ENCODE data around the gene KMT2E.

Gene KMT2E

DNA sequence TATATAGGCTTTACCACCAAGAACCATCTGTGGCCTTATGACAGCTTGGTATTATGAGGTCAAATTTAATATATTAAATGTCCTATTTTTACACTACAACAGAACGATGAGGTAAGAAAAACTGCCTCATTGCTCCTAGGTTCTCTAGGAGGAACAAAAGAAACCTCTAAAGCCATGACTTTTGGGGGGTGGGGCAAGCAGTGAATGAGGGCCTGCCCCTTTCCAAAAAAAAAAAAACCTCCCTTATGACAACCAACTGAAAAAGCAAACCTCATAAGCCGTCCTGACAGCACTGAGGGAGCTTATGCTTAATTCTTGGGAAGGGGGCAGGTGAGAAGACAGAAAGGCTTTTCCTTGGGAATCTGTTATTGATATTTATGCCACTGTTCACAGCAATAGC lies 116.6 kb downstream of the KMT2E start:
- DNase-seq (ENCODE audit: low read depth): no peak

DNA sequence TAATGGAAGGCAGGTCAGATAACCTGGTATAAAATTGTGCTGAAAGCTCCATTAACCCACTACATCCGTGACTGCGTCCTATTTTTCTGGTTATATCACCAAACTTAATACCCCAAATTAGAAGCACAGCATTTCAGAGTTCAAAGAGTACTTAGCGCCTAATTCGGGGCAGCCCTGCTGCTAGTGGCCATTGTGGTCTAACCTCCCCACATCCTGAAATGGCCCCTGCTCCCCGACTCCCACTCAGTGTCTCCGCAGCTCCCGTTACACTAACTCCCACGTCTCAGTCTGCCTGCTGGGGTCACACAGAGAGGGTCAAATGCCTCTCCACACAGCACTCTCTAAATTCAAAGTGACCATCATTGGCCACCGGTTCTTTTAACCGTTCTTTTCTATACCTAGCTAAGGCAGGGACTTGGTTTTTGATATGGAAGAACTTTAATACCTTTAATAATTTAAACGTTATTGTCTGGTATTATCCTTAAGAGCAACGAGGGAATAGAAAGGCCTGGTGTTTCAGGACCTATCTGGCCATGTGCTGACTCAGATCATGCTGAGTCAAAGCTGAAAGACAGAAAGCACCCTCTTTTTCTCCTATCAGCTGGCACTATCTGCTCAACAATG lies 117.1 kb downstream of the KMT2E start:
- DNase-seq (ENCODE audit: low read depth): no peak

DNA sequence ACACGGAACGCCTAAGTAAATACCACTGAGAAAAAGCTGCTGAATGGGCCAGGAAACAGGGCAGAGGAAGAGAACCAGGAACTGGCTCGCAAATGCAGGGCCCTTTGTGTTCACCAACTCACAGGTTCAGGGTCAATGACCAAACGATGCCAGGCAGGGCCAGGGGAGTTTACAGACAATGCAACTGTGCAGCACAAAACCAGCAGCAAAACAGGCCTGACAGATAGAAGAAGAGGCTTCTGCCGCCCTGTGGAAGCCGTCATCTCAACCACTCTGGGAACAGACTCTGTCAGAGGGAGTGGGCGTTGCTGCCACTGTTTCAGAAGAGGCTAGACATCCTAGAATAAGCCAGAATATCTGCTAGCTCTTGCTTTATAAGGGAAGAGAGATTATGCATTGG lies 117.9 kb downstream of the KMT2E start:
- no peak for DNase-seq (ENCODE audit: low read depth)

DNA sequence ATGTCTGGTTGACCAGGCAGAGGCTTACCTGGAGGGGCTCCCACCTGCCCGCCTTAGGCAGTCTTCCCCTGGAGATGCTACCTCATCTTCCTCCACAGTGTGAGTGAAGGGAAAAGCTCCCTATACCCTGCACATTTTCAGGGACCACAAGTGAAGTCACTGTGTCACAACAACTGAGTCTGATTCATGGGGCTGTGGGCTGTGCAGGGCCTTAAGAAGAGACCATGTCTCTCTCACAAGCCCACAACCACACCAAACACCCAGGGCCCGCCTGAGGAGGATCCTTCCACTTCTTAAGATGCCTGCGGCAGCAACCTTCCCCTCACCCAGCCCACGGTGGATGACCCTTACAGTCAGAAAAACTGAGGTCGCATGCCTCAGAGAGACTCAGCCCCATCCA lies 118.3 kb downstream of the KMT2E start:
- DNase-seq (ENCODE audit: low read depth): no peak

DNA sequence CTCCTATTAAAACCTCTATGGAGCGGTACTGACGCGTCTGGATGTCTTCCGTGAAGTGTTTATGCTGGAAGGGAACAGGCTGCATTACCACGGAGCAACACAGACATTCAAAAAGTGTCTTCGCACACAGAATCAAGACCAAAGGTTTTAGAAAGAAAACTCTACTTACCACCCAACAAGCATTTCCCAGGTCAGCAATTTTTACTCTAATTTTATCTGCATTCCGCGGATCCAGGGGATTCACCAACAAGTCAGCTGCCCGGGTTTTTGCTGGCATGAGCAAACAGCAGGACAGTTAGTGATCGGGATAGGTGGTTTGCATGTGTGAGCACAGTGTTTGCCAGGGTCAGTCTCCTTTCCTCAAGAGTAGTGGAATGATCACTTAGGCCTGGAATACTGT lies 118.8 kb downstream of the KMT2E start:
- DNase-seq (ENCODE audit: low read depth): no peak

DNA sequence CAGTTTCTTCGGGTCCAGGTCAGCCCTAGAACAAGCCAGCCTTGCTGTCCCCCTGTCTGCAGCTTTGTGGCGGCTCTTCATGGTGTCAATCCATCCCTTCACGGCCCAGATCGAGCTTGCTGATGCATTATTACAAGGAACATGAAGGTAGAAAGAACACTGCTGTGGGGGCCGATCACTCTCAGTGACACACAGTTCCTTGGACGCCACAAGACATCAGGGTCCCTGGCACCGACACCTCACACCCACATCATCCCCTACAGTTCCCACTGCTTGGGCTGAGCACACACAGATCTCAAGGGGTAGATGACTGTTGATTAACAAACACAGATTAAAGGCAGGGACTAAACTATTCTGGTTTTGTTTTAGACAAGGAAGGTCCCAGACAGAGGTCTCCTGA lies 119.4 kb downstream of the KMT2E start:
- DNase-seq (ENCODE audit: low read depth): no peak

DNA sequence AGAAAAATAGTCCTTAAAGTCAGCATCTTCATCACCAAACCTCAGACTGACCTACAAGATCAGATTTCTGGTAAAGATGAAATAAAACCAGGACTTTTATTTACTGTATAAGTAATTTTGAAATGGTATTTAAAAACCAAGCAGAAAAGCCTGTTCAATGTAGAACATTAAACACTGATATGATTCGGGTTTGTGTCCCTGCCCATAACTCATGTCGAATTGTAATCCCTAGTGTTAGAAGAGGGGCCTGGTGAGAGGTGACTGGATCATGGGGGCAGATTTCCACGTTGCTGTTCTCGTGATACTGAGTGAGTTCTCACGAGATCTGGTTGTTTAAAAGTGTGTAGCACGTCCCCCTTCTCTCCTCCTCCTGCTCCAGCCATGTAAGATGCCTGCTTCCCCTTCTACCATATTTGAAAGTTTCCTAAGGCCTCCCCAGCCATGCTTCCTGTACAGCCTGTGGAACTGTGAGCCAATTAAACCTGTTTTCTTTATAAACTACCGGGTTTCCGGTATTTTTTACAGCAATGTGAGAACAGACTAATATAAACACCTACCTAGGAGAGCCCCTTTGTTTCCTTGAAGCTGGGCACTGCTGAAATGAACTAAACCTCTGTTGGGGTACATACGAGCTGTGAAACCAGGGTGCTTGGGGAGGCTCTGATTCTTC lies 120.1 kb downstream of the KMT2E start:
- no peak for DNase-seq (ENCODE audit: low read depth)

DNA sequence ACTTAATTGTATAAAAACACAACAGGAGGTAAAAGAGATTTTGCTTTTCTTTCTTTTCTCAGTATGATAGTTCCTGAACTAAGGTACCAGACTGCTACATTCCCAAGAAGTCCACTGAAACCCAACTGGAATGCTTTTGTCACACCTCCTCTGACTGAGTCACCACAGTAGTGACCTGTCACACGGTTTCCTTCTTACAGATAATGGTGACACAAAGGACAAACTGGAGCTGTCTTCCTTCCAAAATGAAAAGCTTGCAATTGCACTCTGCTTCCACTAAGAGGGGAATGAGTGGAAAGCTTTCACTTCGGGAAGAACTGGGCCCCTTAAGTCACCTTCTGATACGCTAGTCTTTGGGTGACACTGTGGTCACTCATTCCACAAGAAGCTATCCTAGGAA lies 122.2 kb downstream of the KMT2E start:
- no peak for DNase-seq (ENCODE audit: low read depth)

DNA sequence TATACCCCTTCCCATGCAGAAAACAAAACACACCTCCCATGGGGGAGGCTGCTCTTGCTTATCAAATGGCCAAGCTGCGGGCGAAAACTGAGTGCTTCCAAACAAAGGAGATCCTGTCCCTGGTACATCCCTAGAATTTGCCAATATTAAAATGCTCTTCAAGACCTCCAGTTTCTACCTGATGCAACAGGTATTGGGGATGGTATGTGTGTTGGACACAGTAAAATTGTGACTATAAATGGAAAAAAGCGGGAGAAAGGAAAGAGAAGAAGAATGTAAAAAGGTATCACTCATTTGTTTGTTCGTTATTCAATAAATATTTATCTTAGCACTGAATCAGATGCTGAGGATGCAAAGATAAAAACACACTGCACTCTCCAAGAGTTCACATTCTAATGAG lies 123.9 kb downstream of the KMT2E start:
- DNase-seq (ENCODE audit: low read depth): no peak

DNA sequence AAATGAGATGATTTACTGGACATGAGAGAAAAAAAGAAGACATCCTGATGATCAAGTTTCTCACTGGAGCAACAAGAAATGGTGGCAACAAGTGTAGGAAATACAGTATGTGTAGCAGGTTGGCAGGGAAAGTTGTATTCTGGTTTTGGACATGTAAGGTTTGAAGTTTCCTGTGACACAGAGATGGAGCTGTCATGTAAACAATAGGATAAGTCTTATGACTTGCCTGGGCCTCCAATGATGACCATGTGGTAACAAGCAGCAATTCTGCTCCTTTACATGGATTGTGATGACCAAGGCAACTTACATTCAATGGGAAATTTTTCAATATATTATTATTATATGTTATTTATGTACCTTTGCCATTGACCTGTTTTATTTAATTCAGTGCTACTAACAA lies 125.4 kb downstream of the KMT2E start:
- no peak for DNase-seq (ENCODE audit: low read depth)

DNA sequence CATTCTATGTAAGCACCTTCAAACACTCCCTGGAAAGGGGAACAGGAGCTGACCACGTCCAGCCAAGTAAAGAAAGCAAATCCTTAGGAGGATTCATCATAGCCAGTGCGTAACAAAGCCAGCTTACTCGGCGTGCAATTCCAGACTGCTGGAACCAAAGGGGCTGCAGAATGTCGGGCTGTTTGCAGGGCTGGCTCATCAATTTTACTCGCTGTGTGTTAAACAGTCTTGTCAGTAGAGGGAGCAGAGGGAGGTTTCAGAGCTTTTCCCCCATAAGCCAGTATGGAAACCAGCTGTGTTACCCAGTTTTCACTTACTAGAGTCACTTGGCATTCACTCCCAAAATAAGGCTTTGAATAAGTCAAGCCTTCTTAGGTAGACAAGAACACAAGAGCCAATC lies 127.1 kb downstream of the KMT2E start:
- no peak for DNase-seq (ENCODE audit: low read depth)

DNA sequence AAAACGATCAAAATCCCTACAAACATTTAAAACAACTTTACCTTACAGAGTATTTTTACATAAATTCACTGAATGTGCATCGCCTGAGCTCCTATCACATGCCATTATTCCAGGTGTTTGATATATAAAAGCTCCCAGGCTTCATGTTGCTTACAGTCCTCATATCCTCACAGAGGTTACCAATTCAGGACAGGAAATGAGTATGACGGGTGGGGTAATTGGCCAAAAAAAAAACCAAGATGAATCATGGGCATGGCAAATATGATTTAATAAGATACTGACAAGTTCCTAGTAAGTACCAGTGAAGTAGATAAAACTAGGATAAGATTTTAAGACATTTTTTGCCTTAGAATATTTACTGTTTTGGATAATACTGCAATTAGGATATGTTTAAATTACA lies 135.8 kb downstream of the KMT2E start:
- no peak for DNase-seq (ENCODE audit: low read depth)

DNA sequence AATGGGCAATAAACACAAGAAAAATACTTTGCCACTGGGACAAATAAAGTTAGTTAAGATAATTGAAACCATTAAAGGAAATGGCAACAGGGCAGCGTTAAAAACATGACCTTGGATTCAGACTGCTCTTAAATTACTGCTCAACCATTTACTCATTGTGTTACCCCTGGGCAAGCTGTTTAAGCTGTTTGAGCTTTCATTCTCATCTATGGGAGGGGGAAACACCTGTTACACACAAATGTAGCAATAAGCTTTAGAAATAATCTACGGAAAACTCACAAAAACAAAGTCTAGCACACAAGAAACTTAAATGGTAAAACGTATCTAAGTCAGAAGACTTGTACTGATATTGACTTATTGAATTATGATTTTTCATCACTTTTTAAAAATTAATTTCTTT lies 137.1 kb downstream of the KMT2E start:
- no peak for DNase-seq (ENCODE audit: low read depth)

DNA sequence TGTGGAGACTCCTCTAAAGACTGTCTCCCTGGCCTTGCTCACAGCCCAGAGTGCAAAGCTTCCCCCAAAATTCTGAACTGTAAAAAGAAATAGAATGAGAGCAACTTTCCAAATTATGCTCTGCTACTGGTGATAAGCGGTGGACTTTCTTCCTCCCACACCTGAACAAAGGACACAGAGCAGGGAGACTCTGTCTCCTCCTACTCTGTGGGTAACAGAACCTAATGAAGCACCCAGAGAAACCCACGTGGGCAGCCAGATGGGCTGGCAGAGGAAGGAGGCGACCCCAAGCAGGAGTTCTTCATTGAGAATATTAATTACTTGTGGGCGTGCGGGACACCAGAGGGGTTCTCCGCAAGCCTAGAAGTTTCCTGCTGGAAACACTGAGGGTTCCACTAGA lies 139.5 kb downstream of the KMT2E start:
- no peak for DNase-seq (ENCODE audit: low read depth)

DNA sequence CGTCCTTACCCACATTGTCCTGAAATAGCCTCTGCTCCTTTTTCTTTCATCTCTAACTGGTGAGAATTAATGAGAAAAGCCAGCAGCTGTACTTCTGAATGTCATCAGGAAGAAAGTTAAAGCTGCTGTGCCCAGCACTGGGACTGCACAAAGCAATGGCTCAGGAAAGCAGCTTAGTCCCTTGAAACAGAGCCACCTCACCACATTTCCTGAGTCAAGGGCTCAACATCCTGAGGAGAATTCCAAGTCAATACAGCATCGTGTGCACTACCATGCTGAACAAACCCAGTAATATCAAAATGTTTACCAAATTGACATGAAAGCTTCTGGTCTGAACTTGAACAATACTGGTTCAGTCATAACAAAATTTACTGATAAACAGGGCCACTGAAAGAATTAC lies 140.1 kb downstream of the KMT2E start:
- DNase-seq (ENCODE audit: low read depth): no peak

DNA sequence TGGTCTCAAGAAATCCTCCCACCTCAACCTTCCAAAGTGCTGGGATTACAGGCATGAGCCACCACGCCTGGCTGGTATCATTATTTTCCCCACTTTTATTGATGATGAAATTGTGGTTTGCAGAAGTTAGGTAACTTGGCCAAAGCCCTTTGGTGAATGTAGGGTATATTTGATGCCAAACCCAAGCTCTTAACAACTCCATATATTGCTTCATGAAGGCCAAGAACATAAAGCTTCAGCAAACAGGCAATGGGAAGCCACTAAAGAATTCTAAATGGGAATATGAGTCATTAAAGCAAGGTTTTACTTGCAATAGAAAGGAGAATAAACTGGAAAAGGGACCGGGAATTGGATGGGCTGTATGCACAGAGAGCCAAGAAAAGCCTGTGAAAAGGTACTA lies 142.7 kb downstream of the KMT2E start:
- no peak for DNase-seq (ENCODE audit: low read depth)

DNA sequence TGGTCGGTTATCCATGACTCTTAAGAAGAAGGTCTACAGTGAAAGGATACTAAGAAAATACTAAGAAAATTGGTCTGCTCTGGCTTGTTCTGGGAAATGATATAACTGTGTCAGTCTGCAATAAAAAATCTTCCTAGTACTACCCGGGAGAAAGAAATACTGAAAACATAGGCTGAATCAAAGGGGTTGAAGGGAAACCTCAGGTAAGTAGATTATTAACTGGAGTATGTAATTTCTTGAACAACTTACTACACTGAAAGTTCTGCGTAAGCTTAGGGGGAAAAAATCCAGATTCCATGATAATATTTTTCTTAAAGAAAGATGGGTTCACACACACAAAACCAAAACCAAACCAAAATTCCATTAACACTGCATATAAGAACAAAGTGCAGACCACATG lies 143.3 kb downstream of the KMT2E start:
- DNase-seq (ENCODE audit: low read depth): no peak

DNA sequence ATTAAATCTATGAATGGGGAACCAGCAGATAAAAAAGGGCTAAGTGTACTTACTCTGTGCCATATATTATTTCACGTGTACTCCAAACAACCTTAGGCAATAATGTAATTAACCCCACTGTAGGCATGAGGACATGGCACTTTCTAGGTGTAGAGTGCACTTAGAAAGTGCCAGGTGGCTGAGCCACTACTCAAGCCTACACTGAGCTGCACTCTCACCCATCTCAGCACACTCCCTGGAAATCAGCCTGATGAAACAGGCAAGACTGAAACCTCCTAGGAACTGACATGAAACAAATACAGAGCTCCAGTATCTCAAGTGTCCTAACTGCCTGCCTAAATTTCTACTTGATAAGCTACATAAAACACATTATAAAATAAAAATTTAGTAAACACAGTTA lies 147.4 kb downstream of the KMT2E start:
- DNase-seq (ENCODE audit: low read depth): no peak

All from activated T-cell treated with anti-CD3 and anti-CD28 coated beads for 24 hours (primary cell).